HEK293 (cell line): ENCODE results near the gene TLE3.
A peak's percentile ranks its signal among the peaks of the same experiment; 100 is the strongest.

Experiments
- GLIS1 ChIP-seq: fragments of 450-650 bp; formaldehyde crosslinking; IDR thresholded peaks from 2 replicates; pipeline ENCODE4 v1.5.1; 2016; ENCODE audit warnings: missing biosample characterization, missing genetic modification characterization
- KLF1 ChIP-seq: fragments of 450-650 bp; formaldehyde crosslinking; IDR thresholded peaks from 2 replicates; pipeline ENCODE4 v1.5.1; 2016; ENCODE audit warnings: missing biosample characterization, missing genetic modification characterization
- KLF16 ChIP-seq: fragments of 450-650 bp; formaldehyde crosslinking; IDR thresholded peaks from 2 replicates; pipeline ENCODE4 v1.5.1; 2017; ENCODE audit warnings: missing biosample characterization, missing genetic modification characterization
- KLF17 ChIP-seq: fragments of 450-650 bp; formaldehyde crosslinking; IDR thresholded peaks from 2 replicates; pipeline ENCODE4 v1.5.1; 2016; ENCODE audit warnings: missing biosample characterization, missing genetic modification characterization
- PRDM6 ChIP-seq: fragments of 450-650 bp; formaldehyde crosslinking; IDR thresholded peaks from 2 replicates; pipeline ENCODE4 v1.5.1; 2017; ENCODE audit warnings: missing biosample characterization, missing genetic modification characterization
- TSHZ1 ChIP-seq: fragments of 450-650 bp; formaldehyde crosslinking; IDR thresholded peaks from 2 replicates; pipeline ENCODE4 v1.5.1; 2016; ENCODE audit warnings: missing biosample characterization, missing genetic modification characterization, borderline replicate concordance
- YY2 ChIP-seq: fragments of 450-650 bp; formaldehyde crosslinking; IDR thresholded peaks from 2 replicates; pipeline ENCODE4 v1.5.1; 2016; ENCODE audit warnings: missing biosample characterization, missing genetic modification characterization
- ZEB2 ChIP-seq: fragments of 450-650 bp; formaldehyde crosslinking; IDR thresholded peaks from 2 replicates; pipeline ENCODE4 v1.5.1; 2016; ENCODE audit warnings: missing biosample characterization, missing genetic modification characterization
- ZNF239 ChIP-seq: fragments of 450-650 bp; formaldehyde crosslinking; IDR thresholded peaks from 2 replicates; pipeline ENCODE4 v1.5.1; 2016; ENCODE audit warnings: missing biosample characterization, missing genetic modification characterization
- ZNF24 ChIP-seq: fragments of 450-650 bp; formaldehyde crosslinking; IDR thresholded peaks from 2 replicates; pipeline ENCODE4 v1.5.1; 2016; ENCODE audit warnings: missing biosample characterization, missing genetic modification characterization
- ZNF529 ChIP-seq: fragments of 450-650 bp; formaldehyde crosslinking; IDR thresholded peaks from 2 replicates; pipeline ENCODE4 v1.5.1; 2017; ENCODE audit warnings: missing genetic modification characterization, missing biosample characterization; ENCODE audit not compliant: insufficient replicate concordance
- ZNF561 ChIP-seq: fragments of 450-650 bp; IDR thresholded peaks from 2 replicates; pipeline ENCODE4 v1.5.1; 2018; ENCODE audit warnings: missing biosample characterization, missing genetic modification characterization, borderline replicate concordance
- ZNF580 ChIP-seq: fragments of 450-650 bp; formaldehyde crosslinking; IDR thresholded peaks from 2 replicates; pipeline ENCODE4 v1.5.1; 2016; ENCODE audit warnings: missing biosample characterization, missing genetic modification characterization
- ZNF623 ChIP-seq: fragments of 450-650 bp; formaldehyde crosslinking; IDR thresholded peaks from 2 replicates; pipeline ENCODE4 v1.5.1; 2016; ENCODE audit warnings: missing biosample characterization, missing genetic modification characterization
- ZNF707 ChIP-seq: fragments of 450-650 bp; formaldehyde crosslinking; IDR thresholded peaks from 2 replicates; pipeline ENCODE4 v1.5.1; 2016; ENCODE audit warnings: missing biosample characterization, missing genetic modification characterization
- ZNF747 ChIP-seq: fragments of 450-650 bp; formaldehyde crosslinking; IDR thresholded peaks from 2 replicates; pipeline ENCODE4 v1.5.1; 2016; ENCODE audit warnings: missing biosample characterization, missing genetic modification characterization
- ZNF777 ChIP-seq: fragments of 450-650 bp; formaldehyde crosslinking; IDR thresholded peaks from 2 replicates; pipeline ENCODE4 v1.5.1; 2017; ENCODE audit warnings: missing biosample characterization, missing genetic modification characterization, borderline replicate concordance
- ZSCAN16 ChIP-seq: fragments of 450-650 bp; formaldehyde crosslinking; IDR thresholded peaks from 2 replicates; pipeline ENCODE4 v1.5.1; 2016; ENCODE audit warnings: missing biosample characterization, missing genetic modification characterization
- ZSCAN5A ChIP-seq: fragments of 450-650 bp; formaldehyde crosslinking; IDR thresholded peaks from 2 replicates; pipeline ENCODE4 v1.5.1; 2016; ENCODE audit warnings: missing biosample characterization, missing genetic modification characterization
- TF ChIP-seq, protein P1 (sequence below): fragments of 450-650 bp; formaldehyde crosslinking; IDR thresholded peaks from 2 replicates; pipeline ENCODE4 v1.5.1; 2016; ENCODE audit warnings: missing biosample characterization, missing genetic modification characterization
- TF ChIP-seq, protein P2 (sequence below): fragments of 450-650 bp; formaldehyde crosslinking; IDR thresholded peaks from 2 replicates; pipeline ENCODE4 v1.5.1; 2016; ENCODE audit warnings: missing biosample characterization, missing genetic modification characterization
- TF ChIP-seq, protein P3 (sequence below): sonication (generic); formaldehyde crosslinking; IDR thresholded peaks from 2 replicates; pipeline ENCODE4 v1.8.1; 2022; ENCODE audit warnings: mild to moderate bottlenecking, moderate library complexity, missing genetic modification reagents
- TF ChIP-seq, protein P4 (sequence below): fragments of 450-650 bp; formaldehyde crosslinking; IDR thresholded peaks from 2 replicates; pipeline ENCODE4 v1.5.1; 2016; ENCODE audit warnings: missing biosample characterization, missing genetic modification characterization

The TLE3 gene

DNA sequence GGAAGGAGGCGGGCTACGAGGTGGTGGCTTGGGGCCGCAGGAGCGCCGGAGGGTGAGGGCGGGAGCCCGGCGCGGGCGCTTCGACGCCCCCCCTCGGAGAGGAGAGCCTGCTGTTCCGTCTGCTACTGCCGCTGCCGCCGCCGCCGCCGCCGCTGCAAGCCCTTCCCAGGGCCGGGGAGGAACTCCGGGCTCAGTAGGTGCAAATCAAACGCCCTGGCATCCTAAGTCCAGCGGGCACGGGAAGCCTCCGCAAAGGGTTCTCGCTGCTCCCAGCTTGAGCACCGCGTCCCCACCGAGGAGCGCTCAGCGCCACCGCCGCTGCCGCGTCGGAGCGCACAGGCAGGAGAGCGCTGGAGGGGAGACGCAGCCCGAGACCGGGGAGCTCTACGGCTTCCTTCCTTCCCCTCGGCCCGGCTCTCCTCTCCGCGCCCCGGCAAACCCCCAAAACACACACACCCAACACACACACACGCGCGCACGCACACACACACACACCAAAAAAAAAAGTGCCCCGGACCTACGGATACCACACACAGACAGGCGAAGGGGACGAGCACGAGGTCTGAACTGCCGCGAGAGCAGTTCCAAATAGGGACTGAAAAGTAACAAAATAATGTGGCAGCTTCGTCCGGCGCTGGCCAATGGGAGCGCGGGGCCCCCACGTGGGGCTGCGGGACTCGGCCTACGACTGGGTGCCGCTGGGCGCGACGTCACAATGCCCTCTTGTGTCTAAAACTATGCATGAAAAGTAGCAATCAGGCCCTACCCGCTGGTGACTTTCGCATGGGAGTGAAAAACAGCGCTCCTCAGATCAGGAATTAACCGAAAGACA, at the start of gene TLE3 (continued):
- TF ChIP-seq TSHZ1 (tag by site-specific recombination) (peak; percentile 84; the same call in 1 of the 2 replicates), ZNF707 (peak; percentile 51; the same call in 1 of the 2 replicates), GLIS1 (tag by site-specific recombination) (peak; percentile 80), KLF17 (tag by site-specific recombination) (peak; percentile 97), PRDM6 (tag by site-specific recombination) (no peak), ZNF580 (tag by site-specific recombination) (peak; percentile 89), YY2 (tag by site-specific recombination) (no peak; the same call in 1 of the 2 replicates), ZSCAN5A (peak; percentile 89; the same call in 1 of the 2 replicates), KLF1 (tag by site-specific recombination) (peak; percentile 67), KLF16 (tag by site-specific recombination) (peak; percentile 93), ZNF623 (peak; percentile 41; the same call in 1 of the 2 replicates), ZNF529 (tag by site-specific recombination) (no peak), ZNF561 (no peak), ZEB2 (peak; percentile 99), ZNF747 (no peak), ZNF24 (tag by site-specific recombination) (peak; percentile 78), ZNF239 (tag by site-specific recombination) (peak; percentile 93), ZSCAN16 (tag by site-specific recombination) (peak; percentile 82; the same call in 1 of the 2 replicates), ZNF777 (tag by site-specific recombination) (no peak)
- TF ChIP-seq, protein P1, sequence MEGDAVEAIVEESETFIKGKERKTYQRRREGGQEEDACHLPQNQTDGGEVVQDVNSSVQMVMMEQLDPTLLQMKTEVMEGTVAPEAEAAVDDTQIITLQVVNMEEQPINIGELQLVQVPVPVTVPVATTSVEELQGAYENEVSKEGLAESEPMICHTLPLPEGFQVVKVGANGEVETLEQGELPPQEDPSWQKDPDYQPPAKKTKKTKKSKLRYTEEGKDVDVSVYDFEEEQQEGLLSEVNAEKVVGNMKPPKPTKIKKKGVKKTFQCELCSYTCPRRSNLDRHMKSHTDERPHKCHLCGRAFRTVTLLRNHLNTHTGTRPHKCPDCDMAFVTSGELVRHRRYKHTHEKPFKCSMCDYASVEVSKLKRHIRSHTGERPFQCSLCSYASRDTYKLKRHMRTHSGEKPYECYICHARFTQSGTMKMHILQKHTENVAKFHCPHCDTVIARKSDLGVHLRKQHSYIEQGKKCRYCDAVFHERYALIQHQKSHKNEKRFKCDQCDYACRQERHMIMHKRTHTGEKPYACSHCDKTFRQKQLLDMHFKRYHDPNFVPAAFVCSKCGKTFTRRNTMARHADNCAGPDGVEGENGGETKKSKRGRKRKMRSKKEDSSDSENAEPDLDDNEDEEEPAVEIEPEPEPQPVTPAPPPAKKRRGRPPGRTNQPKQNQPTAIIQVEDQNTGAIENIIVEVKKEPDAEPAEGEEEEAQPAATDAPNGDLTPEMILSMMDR (tag by site-specific recombination) = peak; percentile 84
- TF ChIP-seq, protein P2, sequence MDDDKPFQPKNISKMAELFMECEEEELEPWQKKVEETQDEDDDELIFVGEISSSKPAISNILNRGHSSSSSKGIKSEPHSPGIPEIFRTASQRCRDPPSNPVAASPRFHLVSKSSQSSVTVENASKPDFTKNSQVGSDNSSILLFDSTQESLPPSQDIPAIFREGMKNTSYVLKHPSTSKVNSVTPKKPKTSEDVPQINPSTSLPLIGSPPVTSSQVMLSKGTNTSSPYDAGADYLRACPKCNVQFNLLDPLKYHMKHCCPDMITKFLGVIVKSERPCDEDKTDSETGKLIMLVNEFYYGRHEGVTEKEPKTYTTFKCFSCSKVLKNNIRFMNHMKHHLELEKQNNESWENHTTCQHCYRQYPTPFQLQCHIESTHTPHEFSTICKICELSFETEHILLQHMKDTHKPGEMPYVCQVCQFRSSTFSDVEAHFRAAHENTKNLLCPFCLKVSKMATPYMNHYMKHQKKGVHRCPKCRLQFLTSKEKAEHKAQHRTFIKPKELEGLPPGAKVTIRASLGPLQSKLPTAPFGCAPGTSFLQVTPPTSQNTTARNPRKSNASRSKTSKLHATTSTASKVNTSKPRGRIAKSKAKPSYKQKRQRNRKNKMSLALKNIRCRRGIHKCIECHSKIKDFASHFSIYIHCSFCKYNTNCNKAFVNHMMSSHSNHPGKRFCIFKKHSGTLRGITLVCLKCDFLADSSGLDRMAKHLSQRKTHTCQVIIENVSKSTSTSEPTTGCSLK (tag by site-specific recombination) = no peak
- TF ChIP-seq, protein P3, sequence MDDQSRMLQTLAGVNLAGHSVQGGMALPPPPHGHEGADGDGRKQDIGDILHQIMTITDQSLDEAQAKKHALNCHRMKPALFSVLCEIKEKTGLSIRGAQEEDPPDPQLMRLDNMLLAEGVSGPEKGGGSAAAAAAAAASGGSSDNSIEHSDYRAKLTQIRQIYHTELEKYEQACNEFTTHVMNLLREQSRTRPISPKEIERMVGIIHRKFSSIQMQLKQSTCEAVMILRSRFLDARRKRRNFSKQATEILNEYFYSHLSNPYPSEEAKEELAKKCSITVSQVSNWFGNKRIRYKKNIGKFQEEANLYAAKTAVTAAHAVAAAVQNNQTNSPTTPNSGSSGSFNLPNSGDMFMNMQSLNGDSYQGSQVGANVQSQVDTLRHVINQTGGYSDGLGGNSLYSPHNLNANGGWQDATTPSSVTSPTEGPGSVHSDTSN (CRISPR knock-in tag) = no peak
- TF ChIP-seq, protein P4, sequence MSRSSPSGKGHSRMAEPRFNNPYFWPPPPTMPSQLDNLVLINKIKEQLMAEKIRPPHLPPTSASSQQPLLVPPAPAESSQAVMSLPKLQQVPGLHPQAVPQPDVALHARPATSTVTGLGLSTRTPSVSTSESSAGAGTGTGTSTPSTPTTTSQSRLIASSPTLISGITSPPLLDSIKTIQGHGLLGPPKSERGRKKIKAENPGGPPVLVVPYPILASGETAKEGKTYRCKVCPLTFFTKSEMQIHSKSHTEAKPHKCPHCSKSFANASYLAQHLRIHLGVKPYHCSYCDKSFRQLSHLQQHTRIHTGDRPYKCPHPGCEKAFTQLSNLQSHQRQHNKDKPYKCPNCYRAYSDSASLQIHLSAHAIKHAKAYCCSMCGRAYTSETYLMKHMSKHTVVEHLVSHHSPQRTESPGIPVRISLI = peak; percentile 99
